ENCODE data around the gene SLC3A2.
"Not testable (repeated sequence)": the region's sequence is repeated elsewhere in the genome, so short reads cannot be mapped to it uniquely, and the experiment has no call there.

SLC3A2 gene

DNA sequence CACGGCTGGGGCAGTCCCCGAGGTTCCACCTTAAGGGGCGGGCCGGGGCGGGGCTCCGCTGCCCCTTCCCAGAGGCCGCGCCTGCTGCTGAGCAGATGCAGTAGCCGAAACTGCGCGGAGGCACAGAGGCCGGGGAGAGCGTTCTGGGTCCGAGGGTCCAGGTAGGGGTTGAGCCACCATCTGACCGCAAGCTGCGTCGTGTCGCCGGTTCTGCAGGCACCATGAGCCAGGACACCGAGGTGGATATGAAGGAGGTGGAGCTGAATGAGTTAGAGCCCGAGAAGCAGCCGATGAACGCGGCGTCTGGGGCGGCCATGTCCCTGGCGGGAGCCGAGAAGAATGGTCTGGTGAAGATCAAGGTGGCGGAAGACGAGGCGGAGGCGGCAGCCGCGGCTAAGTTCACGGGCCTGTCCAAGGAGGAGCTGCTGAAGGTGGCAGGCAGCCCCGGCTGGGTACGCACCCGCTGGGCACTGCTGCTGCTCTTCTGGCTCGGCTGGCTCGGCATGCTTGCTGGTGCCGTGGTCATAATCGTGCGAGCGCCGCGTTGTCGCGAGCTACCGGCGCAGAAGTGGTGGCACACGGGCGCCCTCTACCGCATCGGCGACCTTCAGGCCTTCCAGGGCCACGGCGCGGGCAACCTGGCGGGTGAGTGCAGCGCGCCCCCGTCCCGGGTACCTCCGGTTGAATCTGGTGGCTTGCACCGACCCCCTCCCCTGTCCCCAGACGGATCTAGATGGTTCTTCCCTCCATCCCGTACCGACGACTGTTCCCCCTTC, at the start of gene SLC3A2:
Gene SLC3A2 (plus strand): TSS at position 94 of the 776 bp plus-strand sequence. CDS start 128 bp downstream, at position 222.
- DNase-seq (ENCODE audit: extremely low read depth in 1 of 2, low read depth in 1 of 2): peak; percentile 31 to 80

DNA sequence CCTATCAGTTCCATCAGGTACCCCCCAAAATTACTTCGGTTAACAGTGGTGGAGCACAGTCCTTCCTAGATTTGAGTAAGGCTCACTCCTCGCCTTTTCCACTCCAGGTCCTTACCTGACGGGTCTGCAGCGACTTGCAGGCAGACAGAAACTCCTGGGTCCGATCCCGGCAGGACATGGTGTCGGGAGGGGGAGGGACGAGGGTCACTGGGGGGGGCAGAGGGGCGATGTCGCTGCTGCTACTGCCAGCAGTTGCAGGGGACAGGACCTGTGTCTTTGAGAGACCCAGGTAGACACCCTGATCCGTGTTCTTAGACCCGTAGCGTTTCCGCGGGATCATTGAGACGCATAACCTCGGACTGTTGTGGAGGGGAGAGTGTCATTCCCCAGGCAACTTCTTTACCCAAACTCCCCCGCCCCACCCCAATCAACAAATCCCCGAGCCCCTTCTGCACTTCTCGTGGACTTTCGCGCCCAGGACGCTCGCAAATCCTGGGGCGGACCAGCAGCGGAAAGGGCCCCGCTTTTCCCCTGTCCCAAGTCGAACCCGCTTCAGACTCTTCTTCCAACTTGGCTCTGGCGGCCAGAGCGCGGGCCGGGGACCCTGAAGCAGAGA, 49.7 kb upstream of the SLC3A2 start:
- no peak for DNase-seq (ENCODE audit: extremely low read depth in 1 of 2, low read depth in 1 of 2)

GRCh38 chr11:62831520-62832335, 49.0 kb upstream of the SLC3A2 start, which contains the start of gene STX5:
TSS of gene STX5 (minus strand) at chr11:62832051. CDS start at chr11:62831243, 808 bp downstream.
- peak; percentile 97 to 99 for DNase-seq (ENCODE audit: extremely low read depth in 1 of 2, low read depth in 1 of 2)

DNA sequence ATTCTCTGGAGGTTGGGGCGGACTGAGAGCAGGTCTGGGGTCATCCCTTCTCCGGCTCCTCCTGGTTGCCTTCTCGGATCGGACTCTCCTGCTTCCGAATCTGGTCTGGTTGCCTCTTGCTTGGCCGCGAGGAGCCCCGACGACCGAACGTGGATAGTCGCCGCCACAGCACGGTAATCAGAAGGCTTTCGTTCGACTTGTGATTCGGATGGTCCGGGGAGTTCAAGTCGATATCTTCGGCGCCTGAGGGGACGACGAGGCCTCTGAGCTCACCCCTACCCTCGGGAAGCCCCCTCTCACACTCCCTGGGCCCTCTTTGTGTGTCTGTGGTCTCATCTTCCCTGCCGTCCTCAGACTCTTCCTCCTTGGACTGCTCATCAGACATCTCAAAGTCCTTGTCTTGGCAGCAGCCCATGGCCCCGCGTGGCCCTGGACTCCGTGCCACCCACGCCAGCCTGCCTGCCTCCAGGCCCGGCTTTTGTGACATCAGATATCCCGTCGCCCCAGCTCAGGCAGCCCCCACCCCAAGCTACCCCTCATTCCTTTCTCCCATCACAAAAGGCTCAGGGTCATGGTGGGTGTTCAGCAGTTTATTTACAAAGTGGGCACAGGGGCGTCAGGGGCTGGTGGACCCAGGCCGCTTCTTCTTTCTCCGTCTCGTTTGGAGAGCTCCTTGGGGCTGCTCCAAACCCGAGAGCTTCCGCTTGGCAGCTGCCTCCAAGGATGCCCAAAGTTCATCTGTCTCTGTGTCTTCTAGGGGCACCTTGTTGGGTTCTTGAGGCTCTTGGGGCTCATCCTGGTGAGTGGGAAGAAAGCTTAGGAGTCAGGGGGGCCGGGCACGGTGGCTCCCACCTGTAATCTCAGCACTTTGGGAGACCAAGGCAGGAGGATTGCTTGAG, 48.1 kb upstream of the SLC3A2 start, which contains the start of gene TEX54:
Gene TEX54 (minus strand): TSS at position 506 of the 899 bp plus-strand sequence.
- no peak for DNase-seq (ENCODE audit: extremely low read depth in 1 of 2, low read depth in 1 of 2)

DNA sequence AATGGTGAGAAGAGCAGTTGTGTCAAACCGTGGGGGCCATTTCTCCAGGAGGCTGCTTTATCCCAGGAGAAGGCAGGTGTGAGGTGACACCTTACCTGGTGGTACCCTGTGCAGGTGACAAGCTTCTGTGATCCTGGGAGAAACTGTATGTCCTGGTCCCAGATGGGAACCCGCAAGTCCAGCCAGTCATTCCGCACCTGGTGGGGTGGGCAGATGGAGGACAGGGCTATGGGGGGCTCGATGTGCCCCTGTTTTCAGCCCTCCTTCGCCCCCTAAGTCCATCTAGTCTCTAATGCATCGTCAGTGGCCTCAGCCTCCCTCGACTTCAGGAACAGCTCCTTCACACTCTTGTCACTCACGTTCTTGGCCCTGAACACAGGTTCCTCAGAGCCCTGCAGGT, 45.4 kb upstream of the SLC3A2 start:
- no peak for DNase-seq (ENCODE audit: extremely low read depth in 1 of 2, low read depth in 1 of 2)

DNA sequence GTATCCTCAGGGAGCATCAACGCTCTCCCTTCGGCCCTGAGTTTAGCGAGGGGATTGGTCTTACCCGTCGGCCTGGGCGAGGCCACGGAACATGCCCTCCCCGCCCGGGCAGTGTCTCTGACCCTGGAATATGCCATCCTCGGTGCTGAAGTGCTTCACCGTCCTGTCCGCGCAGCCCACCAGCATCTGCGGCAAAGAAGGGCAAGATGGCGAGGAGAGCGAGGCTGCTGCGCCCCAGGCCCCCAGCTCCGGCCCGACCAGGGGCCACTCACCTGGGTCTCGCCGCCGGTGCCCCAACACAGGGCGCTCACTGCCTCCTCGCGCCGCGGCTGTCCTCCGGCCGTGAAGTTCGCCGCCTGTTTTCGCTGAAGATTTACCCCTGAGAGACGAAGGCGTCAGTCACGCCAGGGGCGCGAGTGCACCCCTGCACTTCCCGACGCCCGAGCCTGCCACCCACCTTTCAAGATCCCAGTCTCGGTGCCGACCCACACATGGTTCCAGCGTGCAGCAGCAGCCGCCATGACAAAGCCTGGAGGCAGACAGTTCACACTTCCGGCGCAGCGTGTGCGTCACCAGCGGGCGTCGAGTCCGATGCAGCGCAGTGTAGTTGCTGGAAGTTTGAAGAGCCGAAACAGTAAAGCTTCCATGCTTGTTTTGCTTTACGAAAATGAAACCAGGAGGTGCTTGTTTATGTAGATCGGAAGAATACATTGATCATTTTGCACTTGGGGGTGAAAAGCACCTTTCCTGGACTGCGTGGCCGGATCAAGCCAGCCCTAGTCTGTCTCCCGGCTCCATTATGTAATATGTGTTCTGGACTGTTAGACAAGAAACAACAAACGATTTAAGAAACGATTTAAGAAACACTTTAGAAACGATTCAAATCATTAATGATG, 41.4 kb upstream of the SLC3A2 start, which contains the start of gene WDR74:
Gene WDR74 (minus strand): TSS at position 541 of the 896 bp plus-strand sequence. CDS start 20 bp downstream, at position 521.
- DNase-seq (ENCODE audit: extremely low read depth in 1 of 2, low read depth in 1 of 2): peak; percentile 78 to 85

GRCh38 chr11:62840721-62841360, 39.9 kb upstream of the SLC3A2 start:
- DNase-seq (ENCODE audit: extremely low read depth in 1 of 2, low read depth in 1 of 2): peak; percentile 55 to 58

DNA sequence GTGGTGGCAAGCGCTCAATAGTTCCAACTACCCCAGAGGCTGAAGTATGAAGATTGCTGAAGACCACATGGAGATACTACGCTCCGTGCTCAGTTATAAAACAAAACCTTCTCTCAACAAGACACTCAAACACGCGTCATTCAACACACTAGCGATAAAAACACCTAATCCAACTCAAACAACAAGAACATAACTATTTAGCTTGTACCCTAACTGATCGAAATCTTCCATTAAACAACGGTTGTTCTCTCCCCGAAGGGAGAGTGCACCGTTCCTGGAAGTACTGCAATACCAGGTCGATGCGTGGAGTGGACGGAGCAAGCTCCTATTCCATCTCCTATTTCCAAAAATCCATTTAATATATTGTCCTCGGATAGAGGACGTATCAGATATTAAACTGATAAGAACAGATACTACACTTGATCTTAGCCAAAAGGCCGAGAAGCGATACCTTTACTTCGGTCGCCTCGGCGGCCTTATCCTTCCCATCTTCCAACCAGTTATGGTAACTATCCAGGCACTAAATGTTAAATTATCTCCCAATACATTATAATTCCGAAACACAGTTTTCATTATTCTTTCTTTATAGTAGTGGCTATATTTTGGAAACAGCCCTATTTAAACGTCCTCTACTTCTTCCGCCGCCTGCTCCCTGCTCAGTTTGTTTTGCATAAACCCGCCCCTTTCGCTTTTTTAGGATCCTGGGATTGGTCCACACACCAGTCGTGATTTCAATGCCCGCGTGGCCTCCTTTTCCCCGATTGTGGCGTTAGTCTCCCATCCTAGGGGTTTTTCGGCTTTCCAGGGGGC, 39.1 kb upstream of the SLC3A2 start:
- DNase-seq (ENCODE audit: extremely low read depth in 1 of 2, low read depth in 1 of 2): peak; percentile 49 to 59

GRCh38 chr11:62842171-62842741, 38.4 kb upstream of the SLC3A2 start:
- no peak for DNase-seq (ENCODE audit: extremely low read depth in 1 of 2, low read depth in 1 of 2)

GRCh38 chr11:62842891-62843290, 37.8 kb upstream of the SLC3A2 start:
- DNase-seq (ENCODE audit: extremely low read depth in 1 of 2, low read depth in 1 of 2): not testable (repeated sequence)

DNA sequence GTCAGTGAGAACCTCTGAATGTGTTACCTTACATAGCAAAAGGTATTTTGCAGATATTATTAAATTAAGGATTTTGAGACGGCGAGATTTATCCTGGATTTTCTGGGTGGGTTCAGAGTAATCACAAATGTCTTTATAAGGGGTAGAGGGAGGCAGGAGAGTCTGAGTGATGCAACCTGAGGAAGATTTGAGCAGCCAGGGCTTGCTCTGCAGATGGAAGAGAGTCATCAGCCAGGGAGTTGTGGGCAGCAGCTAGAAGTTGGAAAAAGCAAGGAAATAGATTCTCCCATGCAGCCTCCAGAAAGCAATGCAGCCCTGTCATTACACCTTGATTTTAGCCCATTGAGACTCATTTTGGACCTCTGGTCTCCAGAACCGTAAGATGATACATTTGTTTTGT, 37.2 kb upstream of the SLC3A2 start:
- no peak for DNase-seq (ENCODE audit: extremely low read depth in 1 of 2, low read depth in 1 of 2)

GRCh38 chr11:62844154-62844553, 36.5 kb upstream of the SLC3A2 start:
- no peak for DNase-seq (ENCODE audit: extremely low read depth in 1 of 2, low read depth in 1 of 2)

GRCh38 chr11:62846177-62846576, 34.5 kb upstream of the SLC3A2 start:
- no peak for DNase-seq (ENCODE audit: extremely low read depth in 1 of 2, low read depth in 1 of 2)

GRCh38 chr11:62847767-62848314, 32.9 kb upstream of the SLC3A2 start:
- DNase-seq (ENCODE audit: extremely low read depth in 1 of 2, low read depth in 1 of 2): no peak

DNA sequence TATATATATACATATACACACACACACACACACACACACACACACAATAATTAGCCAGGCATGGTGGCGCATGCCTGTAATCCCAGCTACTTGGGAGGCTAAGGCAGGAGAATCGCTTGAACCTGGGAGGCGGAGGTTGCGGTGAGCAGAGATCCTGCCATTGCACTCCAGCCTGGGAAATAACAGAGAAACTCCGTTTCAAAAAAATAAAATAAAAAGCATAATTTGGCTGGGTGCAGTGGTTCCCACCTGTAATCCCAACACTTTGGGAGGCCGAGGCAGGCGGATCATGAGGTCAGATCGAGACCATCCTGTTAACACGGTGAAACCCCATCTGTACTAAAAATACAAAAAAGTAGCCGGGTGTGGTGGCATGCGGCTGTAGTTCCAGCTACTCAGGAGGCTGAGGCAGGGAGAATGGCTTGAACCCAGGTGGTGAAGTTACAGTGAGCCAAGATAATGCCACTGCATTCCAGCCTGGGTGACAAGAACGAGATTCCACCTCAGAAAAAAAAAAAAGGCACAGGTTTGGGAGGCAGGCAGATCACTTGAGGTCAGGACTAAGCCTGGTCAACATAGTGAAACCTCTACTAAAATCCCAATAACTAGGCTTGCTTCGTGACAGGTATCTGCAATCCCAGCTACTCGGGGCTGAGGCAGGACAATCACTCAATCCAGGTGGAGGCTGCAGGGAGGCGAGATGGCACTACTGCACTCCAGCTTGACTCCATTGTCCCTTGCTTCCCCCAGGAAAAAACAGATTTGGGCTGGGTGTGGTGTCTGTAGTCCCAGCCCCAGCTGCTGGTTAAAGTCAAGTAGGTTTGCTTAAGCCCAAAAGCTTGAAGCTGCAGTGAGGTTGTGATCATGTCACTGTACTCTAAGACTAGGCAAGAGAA, 29.5 kb upstream of the SLC3A2 start:
- no peak for DNase-seq (ENCODE audit: extremely low read depth in 1 of 2, low read depth in 1 of 2)
